SK-N-SH treated with all-trans-retinoic acid at 6 μM for 48 hours (cell line): Measurements from ENCODE around the gene MRPL12.

Experiments
- ATAC-seq: fragments of 200-7000 bp; cut with Tn5 transposase; 3 replicates; pipeline ENCODE4 v1.9.1; 2020; ENCODE audit warnings: mild to moderate bottlenecking, moderate library complexity
- BACH2 ChIP-seq: fragments of 250-450 bp; sonication (Bioruptor Pico); IDR thresholded peaks from 2 replicates; pipeline ENCODE4 v1.9.0; 2021; ENCODE audit warnings: mild to moderate bottlenecking, borderline replicate concordance
- CSRNP3 ChIP-seq: fragments of 250-450 bp; sonication (Bioruptor Pico); IDR thresholded peaks from 2 replicates; pipeline ENCODE4 v1.5.1; 2021; ENCODE audit warnings: mild to moderate bottlenecking, moderate library complexity
- ESRRG ChIP-seq: fragments of 250-450 bp; sonication (Bioruptor Pico); IDR thresholded peaks from 2 replicates; pipeline ENCODE4 v1.6.1; 2021; ENCODE audit warnings: mild to moderate bottlenecking
- GLIS3 ChIP-seq: fragments of 250-450 bp; sonication (Bioruptor Pico); IDR thresholded peaks from 2 replicates; pipeline ENCODE4 v1.5.0; 2020; ENCODE audit warnings: mild to moderate bottlenecking, moderate library complexity
- OSR1 ChIP-seq: fragments of 250-450 bp; sonication (Bioruptor Pico); IDR thresholded peaks from 2 replicates; pipeline ENCODE4 v1.8.0; 2022; ENCODE audit warnings: moderate library complexity, mild to moderate bottlenecking, inconsistent platforms
- PATZ1 ChIP-seq: fragments of 250-450 bp; sonication (Bioruptor Pico); IDR thresholded peaks from 2 replicates; pipeline ENCODE4 v1.8.0; 2020; ENCODE audit warnings: mild to moderate bottlenecking, moderate library complexity, borderline replicate concordance
- PPARA ChIP-seq: fragments of 250-450 bp; sonication (Bioruptor Pico); IDR thresholded peaks from 2 replicates; pipeline ENCODE4 v1.5.0; 2020; ENCODE audit warnings: mild to moderate bottlenecking, borderline replicate concordance
- TCF4 ChIP-seq: fragments of 250-450 bp; sonication (Bioruptor Pico); IDR thresholded peaks from 2 replicates; pipeline ENCODE4 v1.8.0; 2021; ENCODE audit warnings: mild to moderate bottlenecking, moderate library complexity, borderline replicate concordance
- TSHZ2 ChIP-seq: fragments of 250-450 bp; sonication (Bioruptor Pico); IDR thresholded peaks from 2 replicates; pipeline ENCODE4 v1.5.0; 2020; ENCODE audit warnings: mild to moderate bottlenecking, moderate library complexity
- ZC3H10 ChIP-seq: fragments of 250-450 bp; sonication (Bioruptor Pico); IDR thresholded peaks from 2 replicates; pipeline ENCODE4 v1.5.1; 2021; ENCODE audit warnings: mild to moderate bottlenecking, moderate library complexity
- ZFP3 ChIP-seq: fragments of 250-450 bp; sonication (Bioruptor Pico); IDR thresholded peaks from 2 replicates; pipeline ENCODE4 v1.5.0; 2020; ENCODE audit warnings: mild to moderate bottlenecking, moderate library complexity
- ZFP30 ChIP-seq: fragments of 450-650 bp; formaldehyde crosslinking; IDR thresholded peaks from 2 replicates; pipeline ENCODE4 v1.5.0; 2022; ENCODE audit warnings: mild to moderate bottlenecking, moderate library complexity
- ZNF565 ChIP-seq: fragments of 450-650 bp; formaldehyde crosslinking; conservative IDR thresholded peaks from 2 replicates; pipeline ENCODE4 v1.5.0; 2020; ENCODE audit warnings: low read depth, mild to moderate bottlenecking, moderate library complexity
- ZNF70 ChIP-seq: fragments of 450-650 bp; formaldehyde crosslinking; IDR thresholded peaks from 2 replicates; pipeline ENCODE4 v1.5.0; 2020; ENCODE audit warnings: mild to moderate bottlenecking, moderate library complexity
- TF ChIP-seq, protein P1 (sequence below): fragments of 250-450 bp; sonication (Bioruptor Pico); IDR thresholded peaks from 2 replicates; pipeline ENCODE4 v1.8.0; 2021; ENCODE audit warnings: low read depth, mild to moderate bottlenecking, moderate library complexity, borderline replicate concordance
- TF ChIP-seq, protein P2 (sequence below): fragments of 250-450 bp; sonication (Bioruptor Pico); IDR thresholded peaks from 2 replicates; pipeline ENCODE4 v1.5.1; 2020; ENCODE audit warnings: low read depth, mild to moderate bottlenecking, moderate library complexity

Gene MRPL12

DNA sequence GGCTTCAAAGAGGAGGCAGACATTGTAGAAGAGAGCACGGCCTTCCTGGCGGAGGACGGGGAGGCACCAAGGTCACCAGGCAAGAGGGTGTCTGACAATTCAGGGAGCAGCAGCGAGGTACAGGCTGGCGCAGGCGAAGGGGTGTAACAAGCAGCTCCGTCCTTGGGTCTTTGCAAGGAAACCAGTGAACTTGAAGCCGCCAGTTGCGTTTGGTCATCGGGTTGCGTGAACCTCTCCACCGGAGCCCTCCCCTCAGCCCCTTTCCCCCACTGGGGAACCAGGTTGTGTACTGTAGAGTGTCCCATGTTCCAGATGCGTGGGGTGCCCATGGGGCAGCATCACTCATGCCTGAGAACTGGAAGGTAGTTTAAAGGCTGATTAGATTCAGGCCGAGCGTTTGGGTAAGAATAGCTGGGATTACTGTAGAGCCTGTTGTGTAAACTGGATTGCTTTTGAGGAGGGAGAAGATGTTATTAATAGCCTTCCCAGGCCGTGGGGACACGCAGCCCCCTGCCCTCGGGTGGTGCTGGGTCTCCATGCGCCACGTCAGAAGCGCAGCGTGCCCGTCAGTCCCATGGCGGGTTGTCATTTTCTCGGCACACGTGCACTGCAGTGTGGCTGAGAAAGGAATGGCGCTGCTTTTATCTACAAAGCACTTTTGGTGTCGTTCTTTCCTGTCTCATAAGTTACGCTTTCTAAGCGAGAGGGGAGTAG is 2.5 kb downstream of the MRPL12 start:
- TF ChIP-seq BACH2 (CRISPR knock-in tag) (no peak), OSR1 (no peak), ZNF565 (CRISPR knock-in tag) (no peak), ZC3H10 (CRISPR knock-in tag) (no peak), ZFP30 (CRISPR knock-in tag) (no peak), PPARA (no peak), ZFP3 (CRISPR knock-in tag) (no peak), GLIS3 (CRISPR knock-in tag) (no peak), TSHZ2 (no peak), TCF4 (CRISPR knock-in tag) (no peak), ESRRG (no peak), CSRNP3 (CRISPR knock-in tag) (no peak), PATZ1 (CRISPR knock-in tag) (no peak)
- TF ChIP-seq, protein P1, sequence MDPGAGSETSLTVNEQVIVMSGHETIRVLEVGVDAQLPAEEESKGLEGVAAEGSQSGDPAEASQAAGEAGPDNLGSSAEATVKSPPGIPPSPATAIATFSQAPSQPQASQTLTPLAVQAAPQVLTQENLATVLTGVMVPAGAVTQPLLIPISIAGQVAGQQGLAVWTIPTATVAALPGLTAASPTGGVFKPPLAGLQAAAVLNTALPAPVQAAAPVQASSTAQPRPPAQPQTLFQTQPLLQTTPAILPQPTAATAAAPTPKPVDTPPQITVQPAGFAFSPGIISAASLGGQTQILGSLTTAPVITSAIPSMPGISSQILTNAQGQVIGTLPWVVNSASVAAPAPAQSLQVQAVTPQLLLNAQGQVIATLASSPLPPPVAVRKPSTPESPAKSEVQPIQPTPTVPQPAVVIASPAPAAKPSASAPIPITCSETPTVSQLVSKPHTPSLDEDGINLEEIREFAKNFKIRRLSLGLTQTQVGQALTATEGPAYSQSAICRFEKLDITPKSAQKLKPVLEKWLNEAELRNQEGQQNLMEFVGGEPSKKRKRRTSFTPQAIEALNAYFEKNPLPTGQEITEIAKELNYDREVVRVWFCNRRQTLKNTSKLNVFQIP (CRISPR knock-in tag) = no peak
- TF ChIP-seq, protein P2, sequence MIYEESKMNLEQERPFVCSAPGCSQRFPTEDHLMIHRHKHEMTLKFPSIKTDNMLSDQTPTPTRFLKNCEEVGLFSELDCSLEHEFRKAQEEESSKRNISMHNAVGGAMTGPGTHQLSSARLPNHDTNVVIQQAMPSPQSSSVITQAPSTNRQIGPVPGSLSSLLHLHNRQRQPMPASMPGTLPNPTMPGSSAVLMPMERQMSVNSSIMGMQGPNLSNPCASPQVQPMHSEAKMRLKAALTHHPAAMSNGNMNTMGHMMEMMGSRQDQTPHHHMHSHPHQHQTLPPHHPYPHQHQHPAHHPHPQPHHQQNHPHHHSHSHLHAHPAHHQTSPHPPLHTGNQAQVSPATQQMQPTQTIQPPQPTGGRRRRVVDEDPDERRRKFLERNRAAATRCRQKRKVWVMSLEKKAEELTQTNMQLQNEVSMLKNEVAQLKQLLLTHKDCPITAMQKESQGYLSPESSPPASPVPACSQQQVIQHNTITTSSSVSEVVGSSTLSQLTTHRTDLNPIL = no peak
- ATAC-seq = no peak

DNA sequence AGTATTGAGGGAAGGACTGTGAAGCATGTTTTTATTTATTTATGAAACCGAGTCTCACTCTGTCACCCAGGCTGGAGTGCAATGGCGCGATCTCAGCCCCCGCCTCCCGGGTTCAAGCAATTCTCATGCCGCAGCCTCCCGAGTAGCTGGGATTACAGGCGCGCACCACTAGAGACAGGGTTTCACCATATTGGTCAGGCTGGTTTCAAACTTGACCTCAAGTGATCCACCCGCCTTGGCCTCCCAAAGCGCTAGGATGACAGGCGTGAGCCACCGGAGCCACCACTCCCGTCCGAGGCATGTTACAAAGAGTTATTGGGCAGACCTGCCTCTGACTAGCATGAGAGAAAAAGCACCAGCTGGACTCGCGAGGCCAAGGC is 3.1 kb downstream of the MRPL12 start:
- ATAC-seq = no peak
- TF ChIP-seq ZNF565 (CRISPR knock-in tag) = no peak
- no peak for TF ChIP-seq ZNF70
- TF ChIP-seq ZFP3 (CRISPR knock-in tag) = no peak
- no peak for TF ChIP-seq CSRNP3 (CRISPR knock-in tag)
- TF ChIP-seq PATZ1 (CRISPR knock-in tag) = no peak
